GM19099 (cell line): ENCODE measurements around the gene HDHD3.

Experiments
- POLR2A ChIP-seq: IDR thresholded peaks from 3 replicates; pipeline ENCODE4 v1.6.1; 2011; ENCODE audit warnings: low read depth; ENCODE audit not compliant: insufficient read length; ENCODE audit errors: extremely low read depth

HDHD3 gene

DNA sequence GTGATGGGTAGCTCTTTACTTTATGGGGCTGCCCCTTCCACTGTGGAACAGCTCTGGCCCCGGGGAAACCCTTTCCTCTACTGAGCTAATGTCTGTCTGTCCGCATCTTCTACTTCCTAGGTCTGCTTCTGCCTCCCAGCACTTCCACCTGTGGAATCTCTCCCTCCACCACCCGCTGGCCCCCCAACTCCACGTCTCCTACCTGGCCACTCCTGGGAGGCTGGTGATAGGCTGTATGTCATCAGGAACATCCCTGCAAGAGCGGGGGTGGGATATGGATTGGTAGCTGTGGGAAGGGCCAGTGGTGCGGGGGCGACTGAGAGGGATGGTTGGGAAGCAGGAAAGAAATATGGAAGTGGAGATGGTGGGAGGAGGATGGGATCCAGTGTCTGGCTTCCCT is 15.1 kb upstream of the HDHD3 start:
- TF ChIP-seq POLR2A, result no peak

GRCh38 chr9:113390192-113390960 is 13.6 kb upstream of the HDHD3 start:
- TF ChIP-seq POLR2A, result no peak

DNA sequence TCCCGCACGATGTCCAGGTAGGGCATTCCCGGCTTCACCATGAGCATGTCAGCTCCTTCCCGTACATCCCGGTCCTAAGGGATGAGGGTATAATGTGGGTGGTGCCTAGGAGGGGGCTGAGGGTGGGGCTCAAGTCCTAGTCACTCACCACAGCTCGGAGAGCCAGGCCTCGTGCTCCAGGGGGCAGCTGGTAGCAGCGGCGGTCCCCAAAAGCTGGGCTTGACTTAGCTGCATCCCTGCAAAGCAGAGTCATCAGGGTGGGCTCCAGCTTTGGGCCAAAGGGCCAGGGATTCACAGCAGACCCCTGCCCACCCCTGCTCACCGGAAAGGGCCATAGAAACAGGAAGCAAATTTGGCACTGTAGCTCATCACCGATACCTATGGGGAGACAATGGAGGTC is 12.7 kb upstream of the HDHD3 start:
- TF ChIP-seq POLR2A, result no peak

- no peak for TF ChIP-seq POLR2A
Observed at GRCh38 chr9:113388833-113389232, 12.0 kb upstream of the HDHD3 start.

- no peak for TF ChIP-seq POLR2A
Observed at GRCh38 chr9:113387560-113388230, 10.9 kb upstream of the HDHD3 start.

- TF ChIP-seq POLR2A, result no peak
Observed at GRCh38 chr9:113386571-113387393, 10.0 kb upstream of the HDHD3 start.

DNA sequence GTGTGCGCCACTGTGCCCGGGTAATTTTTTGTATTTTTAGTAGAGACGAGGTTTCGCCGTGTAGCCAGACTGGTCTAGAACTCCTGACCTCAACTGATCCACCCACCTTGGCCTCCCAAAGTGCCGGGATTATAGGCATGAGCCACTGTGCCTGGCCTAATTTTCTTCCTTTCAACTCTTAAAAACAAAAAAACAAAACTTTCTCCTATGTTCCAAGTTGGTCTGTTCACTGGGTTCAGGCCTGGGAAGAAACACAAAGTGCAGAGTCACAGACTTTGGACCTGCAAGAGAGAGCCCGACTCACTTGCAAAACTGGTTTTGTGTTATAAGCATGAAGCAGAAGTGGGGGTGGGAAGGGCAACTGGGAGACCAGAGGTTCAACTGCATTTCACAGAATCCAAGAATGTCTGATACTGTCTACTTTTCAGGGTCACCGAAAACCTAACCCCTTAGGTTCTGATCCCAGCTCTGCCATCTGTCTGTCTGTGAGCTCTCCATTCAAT is 5.2 kb upstream of the HDHD3 start:
- no peak for TF ChIP-seq POLR2A

- no peak for TF ChIP-seq POLR2A
Observed at GRCh38 chr9:113380869-113381378, 4.1 kb upstream of the HDHD3 start.

DNA sequence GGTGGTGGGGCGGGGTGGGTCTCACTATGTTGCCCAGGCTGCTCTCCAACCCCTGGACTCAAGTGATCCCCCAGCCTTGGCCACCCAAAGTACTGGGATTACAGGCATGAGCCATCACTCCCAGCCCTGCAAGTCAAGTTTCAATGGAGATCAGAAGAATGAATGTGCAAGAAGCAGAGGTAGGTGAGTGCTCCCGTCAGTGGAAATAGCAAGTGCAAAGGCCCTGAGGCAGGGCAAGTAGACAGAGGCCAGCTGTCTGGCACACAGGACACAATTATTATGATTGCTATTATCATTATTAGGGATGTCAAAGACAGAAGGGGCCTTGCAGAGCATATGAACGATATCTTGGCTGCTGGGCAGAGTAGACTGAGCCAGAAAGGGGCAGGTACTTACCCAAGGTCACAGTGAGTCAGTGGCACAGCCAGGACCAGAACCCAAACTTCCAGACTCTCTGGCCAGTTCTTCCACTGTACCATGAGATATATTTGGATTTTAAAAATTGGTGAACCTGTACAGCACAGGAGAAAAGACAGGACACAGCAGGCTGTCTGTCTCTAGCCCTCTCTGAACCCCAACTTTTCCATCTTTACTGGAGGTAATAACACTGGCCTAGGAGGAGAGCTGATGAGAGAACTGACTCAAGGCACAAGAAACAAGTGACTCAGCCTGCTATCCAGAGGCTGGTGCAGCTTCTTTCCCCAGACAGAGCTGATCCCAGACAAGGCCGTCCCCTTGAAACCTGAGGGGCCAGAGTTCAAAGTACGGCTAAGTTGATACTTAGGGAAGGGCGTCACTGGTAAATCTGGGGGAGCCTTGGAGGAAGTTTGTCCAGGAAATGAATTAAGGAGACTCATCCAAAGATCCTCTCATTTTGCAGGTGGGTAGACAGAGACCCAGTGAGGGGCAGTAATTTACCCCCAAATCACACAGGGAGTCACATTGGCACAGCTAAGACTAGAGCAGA is 1.4 kb downstream of the HDHD3 start:
- TF ChIP-seq POLR2A, result no peak

GRCh38 chr9:113373676-113374392 is 3.0 kb downstream of the HDHD3 start:
- TF ChIP-seq POLR2A, result no peak

DNA sequence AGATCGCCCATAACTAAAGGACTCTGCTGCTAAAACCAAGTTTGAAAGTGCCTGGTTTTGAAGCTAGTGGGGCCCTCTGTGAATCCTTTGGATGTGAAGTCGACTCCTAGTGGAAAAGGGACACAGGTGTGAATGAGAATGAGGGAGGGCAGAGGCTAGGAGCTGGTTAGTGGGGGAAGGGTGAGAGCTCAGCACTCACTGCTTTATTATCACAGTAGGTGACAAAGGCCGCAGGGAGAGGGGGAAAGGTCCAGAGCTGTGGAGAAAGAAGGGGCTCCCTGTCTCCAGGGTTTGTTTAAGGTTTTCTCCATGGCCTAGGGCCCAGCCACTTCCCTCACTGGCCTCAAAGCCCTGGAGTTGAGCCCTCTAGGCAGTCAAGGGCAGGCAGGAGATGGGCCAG is 3.5 kb downstream of the HDHD3 start:
- no peak for TF ChIP-seq POLR2A

- TF ChIP-seq POLR2A, result no peak
Observed at GRCh38 chr9:113372059-113372458, 4.7 kb downstream of the HDHD3 start.

DNA sequence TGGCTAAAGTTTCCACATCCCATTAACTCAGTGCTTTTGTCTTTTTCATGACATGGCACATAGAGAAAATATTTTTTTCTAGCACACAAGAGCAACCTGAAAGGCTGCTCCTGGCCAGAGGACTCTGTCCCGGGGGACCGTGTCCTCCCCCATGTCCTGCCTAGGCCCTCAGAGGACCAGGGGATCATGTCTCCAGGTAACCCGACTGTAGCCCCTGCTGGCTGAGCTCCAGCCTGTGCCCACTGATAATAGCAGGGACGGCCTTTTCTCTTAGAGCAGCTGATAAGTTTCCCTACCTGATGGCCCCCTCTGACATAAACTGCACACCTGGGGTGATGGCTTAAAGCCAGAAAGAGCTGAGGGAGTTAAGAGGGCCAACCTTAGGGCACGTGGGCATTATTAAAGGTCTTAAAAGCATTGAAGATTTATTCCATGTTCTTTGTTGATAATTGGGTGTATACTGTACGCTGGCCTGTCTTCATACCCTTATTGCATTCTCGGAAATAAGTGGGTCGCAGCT is 5.9 kb downstream of the HDHD3 start:
- TF ChIP-seq POLR2A, result no peak
